ENCODE results near the gene TEX30.

The TEX30 gene

DNA sequence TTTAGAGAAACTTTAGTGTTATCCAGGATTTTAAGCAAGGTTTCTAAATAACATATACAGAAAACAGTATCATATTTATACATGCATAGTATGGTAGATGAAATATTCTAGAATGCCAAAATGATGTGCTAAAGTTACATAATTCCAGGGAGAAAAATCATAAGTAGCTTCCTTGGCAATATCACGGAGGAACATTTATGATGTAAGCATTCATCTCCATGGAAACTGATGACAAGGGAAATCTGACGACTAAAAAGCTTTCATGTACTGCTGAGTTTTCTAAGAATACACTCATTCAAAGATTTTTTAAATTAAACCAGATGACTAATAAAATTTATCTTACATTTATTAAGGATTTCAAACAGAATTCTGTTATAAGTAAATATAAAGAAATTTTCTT is 4.7 kb downstream of the TEX30 start:
- Histone ChIP-seq H3K27ac (ENCODE audit: insufficient read depth, low read length, poor library complexity, severe bottlenecking) (no peak overlapping the region), H3K4me3 (ENCODE audit: insufficient read depth, low read depth, low read length, poor library complexity, severe bottlenecking) (no peak overlapping the region), H3K27me3 (replicated peaks; ENCODE audit: control insufficient read depth, insufficient read depth, low read length, poor library complexity, severe bottlenecking) (no peaks in the 10 kb centered on the region), H3K4me1 (ENCODE audit: control insufficient read depth, insufficient read depth, low read length, poor library complexity, severe bottlenecking) (peaks cover 5% of the 10 kb centered on the region), H3K9me3 (ENCODE audit: control insufficient read depth, low read length) (no peaks in the 10 kb centered on the region), H3K36me3 (ENCODE audit: control insufficient read depth, insufficient read depth, low read length) (no peaks in the 10 kb centered on the region)
- DNase-seq = no peak

DNA sequence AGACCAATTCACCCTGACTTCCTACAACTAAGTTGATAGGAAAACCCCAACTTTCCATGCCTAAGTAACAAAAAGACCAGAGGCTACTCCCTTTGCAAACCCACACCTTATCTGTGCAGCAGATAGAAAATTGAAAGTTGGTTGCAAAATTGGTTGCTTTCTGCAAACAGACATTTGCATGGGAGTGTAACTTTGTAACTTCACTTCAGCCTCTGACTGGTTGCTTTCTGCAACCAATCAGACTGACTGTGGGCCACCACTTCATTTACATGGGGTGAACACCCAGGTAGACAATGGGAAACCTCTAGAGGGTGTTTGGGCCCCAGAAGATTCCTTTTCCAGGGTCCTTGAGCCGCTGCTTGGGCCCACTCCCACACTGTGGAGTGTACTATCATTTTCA is 9.8 kb downstream of the TEX30 start:
- no peaks in the 10 kb centered on the region for H3K36me3 ChIP-seq (ENCODE audit: control insufficient read depth, insufficient read depth, low read length)
- H3K27ac ChIP-seq (ENCODE audit: insufficient read depth, low read length, poor library complexity, severe bottlenecking) = no peak overlapping the region
- no peaks in the 10 kb centered on the region for H3K9me3 ChIP-seq (ENCODE audit: control insufficient read depth, low read length)
- no peak overlapping the region for H3K4me3 ChIP-seq (ENCODE audit: insufficient read depth, low read depth, low read length, poor library complexity, severe bottlenecking)
- no peaks in the 10 kb centered on the region for H3K27me3 ChIP-seq (replicated peaks; ENCODE audit: control insufficient read depth, insufficient read depth, low read length, poor library complexity, severe bottlenecking)
- no peak for DNase-seq
- H3K4me1 ChIP-seq (ENCODE audit: control insufficient read depth, insufficient read depth, low read length, poor library complexity, severe bottlenecking) = no peaks in the 10 kb centered on the region

DNA sequence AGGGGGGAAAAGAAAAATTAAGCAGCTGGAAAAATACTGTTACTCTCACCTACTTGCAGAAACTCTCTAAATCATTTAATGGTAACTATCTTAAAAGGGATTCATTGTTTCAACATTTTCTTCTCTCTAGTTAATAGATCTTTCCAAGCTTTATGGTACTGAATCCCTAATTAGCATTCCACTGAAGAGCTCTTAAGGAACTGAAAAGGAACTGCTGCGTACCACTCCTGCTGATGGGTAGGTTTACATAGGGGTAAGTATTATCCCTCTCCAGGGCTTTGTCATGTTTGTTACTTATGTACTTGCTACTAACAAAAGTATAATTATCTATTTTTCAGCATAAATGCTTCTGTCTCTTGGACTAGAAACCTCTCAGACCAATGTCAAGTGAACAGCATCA is 12.5 kb downstream of the TEX30 start:
- H3K27me3 ChIP-seq (replicated peaks; ENCODE audit: control insufficient read depth, insufficient read depth, low read length, poor library complexity, severe bottlenecking) = no peaks in the 10 kb centered on the region
- H3K36me3 ChIP-seq (ENCODE audit: control insufficient read depth, insufficient read depth, low read length) = no peaks in the 10 kb centered on the region
- H3K4me1 ChIP-seq (ENCODE audit: control insufficient read depth, insufficient read depth, low read length, poor library complexity, severe bottlenecking) = no peaks in the 10 kb centered on the region
- no peak for DNase-seq
- no peak overlapping the region for H3K4me3 ChIP-seq (ENCODE audit: insufficient read depth, low read depth, low read length, poor library complexity, severe bottlenecking)
- H3K27ac ChIP-seq (ENCODE audit: insufficient read depth, low read length, poor library complexity, severe bottlenecking) = no peak overlapping the region
- no peaks in the 10 kb centered on the region for H3K9me3 ChIP-seq (ENCODE audit: control insufficient read depth, low read length)

DNA sequence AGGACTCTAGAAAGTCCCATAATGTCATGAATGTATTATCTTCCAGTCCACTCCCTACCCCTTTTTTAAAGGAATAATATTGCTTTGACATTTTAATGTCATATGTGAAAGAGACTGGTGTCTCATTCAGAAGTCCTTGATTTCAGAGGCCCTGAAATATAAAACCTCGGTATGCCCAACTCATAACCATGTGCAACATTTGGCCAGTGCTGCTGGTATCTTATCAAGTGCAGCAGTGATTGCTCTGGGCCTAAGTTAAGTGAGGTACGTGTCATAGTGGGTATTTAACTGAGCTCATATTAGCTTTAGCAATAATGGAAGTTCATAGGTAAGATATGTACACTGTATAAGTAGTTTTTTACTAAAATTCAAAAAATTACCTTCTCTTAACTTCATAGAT is 14.7 kb downstream of the TEX30 start:
- Histone ChIP-seq H3K4me1 (ENCODE audit: control insufficient read depth, insufficient read depth, low read length, poor library complexity, severe bottlenecking) (no peaks in the 10 kb centered on the region), H3K27me3 (replicated peaks; ENCODE audit: control insufficient read depth, insufficient read depth, low read length, poor library complexity, severe bottlenecking) (no peaks in the 10 kb centered on the region), H3K4me3 (ENCODE audit: insufficient read depth, low read depth, low read length, poor library complexity, severe bottlenecking) (no peak overlapping the region), H3K9me3 (ENCODE audit: control insufficient read depth, low read length) (no peaks in the 10 kb centered on the region), H3K27ac (ENCODE audit: insufficient read depth, low read length, poor library complexity, severe bottlenecking) (no peak overlapping the region), H3K36me3 (ENCODE audit: control insufficient read depth, insufficient read depth, low read length) (no peaks in the 10 kb centered on the region)
- DNase-seq = no peak

DNA sequence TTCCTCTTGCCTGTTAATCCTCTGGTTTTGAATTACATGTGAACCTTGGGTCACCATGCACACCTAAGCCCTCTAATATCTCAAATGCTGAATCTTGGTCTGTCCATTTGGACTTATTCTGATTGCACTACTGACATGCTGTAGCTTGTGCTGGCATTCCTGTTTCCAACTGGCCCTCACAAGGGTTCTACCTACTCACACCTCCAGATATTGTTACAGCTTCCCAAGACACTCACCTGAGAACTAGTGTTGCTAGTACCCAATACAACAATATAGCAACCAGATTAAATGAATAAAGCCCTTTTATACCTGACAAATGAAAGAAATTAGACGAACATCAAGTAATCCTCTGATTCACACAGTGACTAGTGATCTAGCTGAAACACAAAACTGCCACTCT is 16.6 kb downstream of the TEX30 start:
- H3K4me1 ChIP-seq (ENCODE audit: control insufficient read depth, insufficient read depth, low read length, poor library complexity, severe bottlenecking) = no peaks in the 10 kb centered on the region
- no peaks in the 10 kb centered on the region for H3K36me3 ChIP-seq (ENCODE audit: control insufficient read depth, insufficient read depth, low read length)
- no peak overlapping the region for H3K27ac ChIP-seq (ENCODE audit: insufficient read depth, low read length, poor library complexity, severe bottlenecking)
- H3K4me3 ChIP-seq (ENCODE audit: insufficient read depth, low read depth, low read length, poor library complexity, severe bottlenecking) = no peak overlapping the region
- no peaks in the 10 kb centered on the region for H3K9me3 ChIP-seq (ENCODE audit: control insufficient read depth, low read length)
- DNase-seq = no peak
- no peaks in the 10 kb centered on the region for H3K27me3 ChIP-seq (replicated peaks; ENCODE audit: control insufficient read depth, insufficient read depth, low read length, poor library complexity, severe bottlenecking)

DNA sequence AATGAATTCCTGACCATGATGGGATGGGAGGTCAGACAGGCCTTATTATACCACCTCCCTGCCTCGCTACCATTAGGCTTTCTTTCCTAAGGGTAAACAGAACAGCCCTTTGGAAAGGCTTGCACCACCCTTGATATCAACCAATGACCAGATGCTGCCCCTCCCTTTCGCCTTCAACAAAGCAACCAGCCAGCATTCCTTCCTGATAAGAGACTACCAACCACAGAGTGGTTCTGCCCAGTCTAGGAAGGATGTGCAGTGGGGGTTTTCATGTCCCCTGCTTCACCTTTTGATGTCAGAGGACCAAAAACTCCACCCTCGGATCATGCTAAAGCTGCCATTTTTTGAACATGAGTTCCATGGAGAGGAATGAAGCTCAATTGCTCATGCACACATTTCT is 21.7 kb downstream of the TEX30 start:
- H3K27me3 ChIP-seq (replicated peaks; ENCODE audit: control insufficient read depth, insufficient read depth, low read length, poor library complexity, severe bottlenecking) = no peaks in the 10 kb centered on the region
- H3K4me1 ChIP-seq (ENCODE audit: control insufficient read depth, insufficient read depth, low read length, poor library complexity, severe bottlenecking) = no peaks in the 10 kb centered on the region
- no peak overlapping the region for H3K27ac ChIP-seq (ENCODE audit: insufficient read depth, low read length, poor library complexity, severe bottlenecking)
- DNase-seq = no peak
- H3K4me3 ChIP-seq (ENCODE audit: insufficient read depth, low read depth, low read length, poor library complexity, severe bottlenecking) = no peak overlapping the region
- H3K36me3 ChIP-seq (ENCODE audit: control insufficient read depth, insufficient read depth, low read length) = no peaks in the 10 kb centered on the region
- no peaks in the 10 kb centered on the region for H3K9me3 ChIP-seq (ENCODE audit: control insufficient read depth, low read length)

DNA sequence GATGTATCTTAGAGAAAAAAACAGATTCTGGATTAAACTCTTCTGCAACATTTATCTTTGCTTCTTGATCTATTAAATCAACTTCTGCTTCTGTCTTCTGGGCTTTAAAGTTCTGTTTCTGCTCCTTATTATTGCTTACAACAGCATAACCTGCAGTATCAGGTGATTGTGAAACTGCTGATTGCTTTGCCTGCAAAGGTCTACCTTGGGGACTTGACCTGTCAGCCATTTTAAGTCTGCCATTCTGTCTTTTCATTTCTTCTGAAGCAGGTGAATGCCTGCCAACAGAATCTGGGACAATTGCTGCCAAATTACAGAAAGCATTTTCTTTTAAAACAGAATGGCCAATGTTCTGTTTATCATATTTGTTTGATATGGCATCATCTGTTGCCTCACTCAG is 31.1 kb downstream of the TEX30 start:
- no peak overlapping the region for H3K27ac ChIP-seq (ENCODE audit: insufficient read depth, low read length, poor library complexity, severe bottlenecking)
- H3K9me3 ChIP-seq (ENCODE audit: control insufficient read depth, low read length) = no peaks in the 10 kb centered on the region
- DNase-seq = no peak
- H3K4me1 ChIP-seq (ENCODE audit: control insufficient read depth, insufficient read depth, low read length, poor library complexity, severe bottlenecking) = no peaks in the 10 kb centered on the region
- no peak overlapping the region for H3K4me3 ChIP-seq (ENCODE audit: insufficient read depth, low read depth, low read length, poor library complexity, severe bottlenecking)
- no peaks in the 10 kb centered on the region for H3K27me3 ChIP-seq (replicated peaks; ENCODE audit: control insufficient read depth, insufficient read depth, low read length, poor library complexity, severe bottlenecking)
- H3K36me3 ChIP-seq (ENCODE audit: control insufficient read depth, insufficient read depth, low read length) = no peaks in the 10 kb centered on the region

DNA sequence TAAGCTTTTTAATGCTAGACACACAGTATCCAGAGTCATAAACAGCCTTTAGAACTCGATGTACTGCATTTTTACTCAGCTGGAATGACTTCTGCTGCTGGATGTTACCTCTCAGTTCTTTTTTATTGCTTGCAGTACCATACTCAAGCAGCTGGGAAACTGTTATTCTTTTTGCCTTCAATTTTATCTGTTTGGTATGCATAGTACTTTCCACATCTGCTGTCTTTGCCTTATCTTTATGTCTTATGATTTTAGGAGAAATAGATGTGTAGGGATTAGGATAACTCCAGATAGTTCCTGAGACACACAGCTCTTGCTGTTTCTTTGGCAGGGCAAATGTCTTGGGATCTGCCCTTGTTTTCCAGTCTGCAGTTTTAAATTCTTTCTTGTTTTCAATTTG is 31.5 kb downstream of the TEX30 start:
- no peak overlapping the region for H3K27ac ChIP-seq (ENCODE audit: insufficient read depth, low read length, poor library complexity, severe bottlenecking)
- DNase-seq = no peak
- no peaks in the 10 kb centered on the region for H3K36me3 ChIP-seq (ENCODE audit: control insufficient read depth, insufficient read depth, low read length)
- no peaks in the 10 kb centered on the region for H3K9me3 ChIP-seq (ENCODE audit: control insufficient read depth, low read length)
- no peak overlapping the region for H3K4me3 ChIP-seq (ENCODE audit: insufficient read depth, low read depth, low read length, poor library complexity, severe bottlenecking)
- H3K27me3 ChIP-seq (replicated peaks; ENCODE audit: control insufficient read depth, insufficient read depth, low read length, poor library complexity, severe bottlenecking) = no peaks in the 10 kb centered on the region
- H3K4me1 ChIP-seq (ENCODE audit: control insufficient read depth, insufficient read depth, low read length, poor library complexity, severe bottlenecking) = no peaks in the 10 kb centered on the region

DNA sequence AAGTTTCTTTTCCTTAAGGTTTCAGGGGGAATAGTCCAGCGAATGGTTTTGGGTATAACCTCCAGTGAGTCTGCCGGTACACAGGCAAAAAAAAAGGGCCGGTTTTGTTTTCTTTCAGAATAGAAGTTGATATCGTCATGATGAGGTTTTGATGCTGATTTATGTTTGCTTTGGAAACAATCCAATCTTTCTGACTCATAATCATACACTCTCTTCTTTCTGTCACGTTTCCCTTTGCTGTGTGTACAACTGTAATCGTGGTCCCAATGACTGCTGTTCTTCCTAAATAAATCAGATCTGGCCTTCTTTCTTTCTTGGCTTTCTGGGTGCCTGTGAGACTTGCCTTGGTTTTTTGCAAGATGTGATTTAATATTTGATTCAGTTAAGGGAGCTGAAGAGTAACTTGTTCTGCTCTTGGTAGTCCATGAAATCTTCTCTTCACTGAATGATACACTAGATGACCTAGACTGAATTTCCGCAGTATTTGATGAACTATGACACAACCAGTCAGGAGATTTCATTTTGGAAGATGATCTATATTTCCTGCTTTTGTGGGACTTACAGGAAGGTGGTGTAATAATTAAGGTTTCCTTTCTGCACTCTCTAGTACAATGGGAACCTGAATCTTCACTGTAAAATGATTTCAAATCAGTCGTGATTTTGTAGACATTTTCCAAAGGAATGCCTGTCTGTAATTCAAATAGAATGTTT is 43.9 kb downstream of the TEX30 start:
- H3K9me3 ChIP-seq (ENCODE audit: control insufficient read depth, low read length) = no peaks in the 10 kb centered on the region
- no peak for DNase-seq

DNA sequence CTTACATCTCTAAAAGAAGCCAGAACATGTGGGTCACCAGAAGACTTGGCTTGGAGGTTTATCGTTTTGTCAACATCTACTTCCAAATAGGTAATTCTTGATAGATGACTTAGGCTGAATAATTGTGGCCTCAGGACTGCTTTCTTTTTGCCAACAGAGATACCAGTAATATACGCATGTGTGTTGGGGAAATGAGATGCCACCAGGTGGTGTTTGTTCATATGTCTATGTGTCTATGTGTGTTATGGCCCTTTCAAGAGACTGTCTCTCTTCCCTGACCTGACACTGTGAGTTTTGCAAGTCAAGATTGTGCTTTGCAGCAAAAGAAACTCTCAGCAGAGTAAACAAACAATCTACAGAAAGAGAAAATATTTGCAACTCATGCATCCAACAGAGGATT is 47.2 kb downstream of the TEX30 start:
- DNase-seq = no peak
- Histone ChIP-seq H3K4me3 (ENCODE audit: insufficient read depth, low read depth, low read length, poor library complexity, severe bottlenecking) (no peak overlapping the region), H3K9me3 (ENCODE audit: control insufficient read depth, low read length) (no peaks in the 10 kb centered on the region), H3K36me3 (ENCODE audit: control insufficient read depth, insufficient read depth, low read length) (no peaks in the 10 kb centered on the region), H3K27me3 (replicated peaks; ENCODE audit: control insufficient read depth, insufficient read depth, low read length, poor library complexity, severe bottlenecking) (no peaks in the 10 kb centered on the region), H3K27ac (ENCODE audit: insufficient read depth, low read length, poor library complexity, severe bottlenecking) (no peak overlapping the region), H3K4me1 (ENCODE audit: control insufficient read depth, insufficient read depth, low read length, poor library complexity, severe bottlenecking) (no peaks in the 10 kb centered on the region)

More for the DNA sequence above, 43.9 kb downstream of the TEX30 start:
- H3K4me3 ChIP-seq (ENCODE audit: insufficient read depth, low read depth, low read length, poor library complexity, severe bottlenecking) = no peak overlapping the region
- H3K27me3 ChIP-seq (replicated peaks; ENCODE audit: control insufficient read depth, insufficient read depth, low read length, poor library complexity, severe bottlenecking) = no peaks in the 10 kb centered on the region
- H3K36me3 ChIP-seq (ENCODE audit: control insufficient read depth, insufficient read depth, low read length) = no peaks in the 10 kb centered on the region
- no peak overlapping the region for H3K27ac ChIP-seq (ENCODE audit: insufficient read depth, low read length, poor library complexity, severe bottlenecking)
- no peaks in the 10 kb centered on the region for H3K4me1 ChIP-seq (ENCODE audit: control insufficient read depth, insufficient read depth, low read length, poor library complexity, severe bottlenecking)
